ENCODE results near the gene NAXD.
"Not testable (repeated sequence)": the region's sequence is repeated elsewhere in the genome, so short reads cannot be mapped to it uniquely, and the experiment has no call there.

The NAXD gene

GRCh38 chr13:110628952-110629701, 13.8 kb downstream of the NAXD start:
- no peak for DNase-seq

GRCh38 chr13:110629735-110630134, 14.4 kb downstream of the NAXD start:
- no peak for DNase-seq

- DNase-seq: no peak
These were observed 15.3 kb downstream of the NAXD start for GRCh38 chr13:110630566-110631119.

GRCh38 chr13:110632255-110632654, 16.9 kb downstream of the NAXD start:
- not testable (repeated sequence) for DNase-seq

GRCh38 chr13:110633776-110634175, 18.4 kb downstream of the NAXD start:
- no peak for DNase-seq

GRCh38 chr13:110634558-110634957, 19.2 kb downstream of the NAXD start:
- DNase-seq: peak; percentile 73

- DNase-seq: no peak
These were observed 20.2 kb downstream of the NAXD start for GRCh38 chr13:110635405-110636002.

- DNase-seq: no peak
These were observed 20.7 kb downstream of the NAXD start for GRCh38 chr13:110636053-110636475.

- no peak for DNase-seq
These were observed 21.4 kb downstream of the NAXD start for GRCh38 chr13:110636701-110637201.

- DNase-seq: no peak
These were observed 21.9 kb downstream of the NAXD start for GRCh38 chr13:110637275-110637674.

- no peak for DNase-seq
These were observed 22.4 kb downstream of the NAXD start for GRCh38 chr13:110637747-110638146.

GRCh38 chr13:110638257-110638656, 22.9 kb downstream of the NAXD start:
- DNase-seq: no peak

- DNase-seq: no peak
These were observed 23.8 kb downstream of the NAXD start for GRCh38 chr13:110638814-110639806.

GRCh38 chr13:110639935-110640334, 24.6 kb downstream of the NAXD start:
- DNase-seq: no peak

GRCh38 chr13:110640591-110641029, 25.3 kb downstream of the NAXD start:
- peak; percentile 9 for DNase-seq

GRCh38 chr13:110641055-110642015, 26.0 kb downstream of the NAXD start:
- peak; percentile 47 for DNase-seq

GRCh38 chr13:110642291-110642981, 27.1 kb downstream of the NAXD start:
- no peak for DNase-seq

- DNase-seq: no peak
These were observed 28.0 kb downstream of the NAXD start for GRCh38 chr13:110643324-110643723.

- no peak for DNase-seq
These were observed 28.6 kb downstream of the NAXD start for GRCh38 chr13:110643768-110644421.

GRCh38 chr13:110644892-110645521, 29.7 kb downstream of the NAXD start:
- peak; percentile 42 for DNase-seq

All from fibroblast of upper back skin (primary cell).